Suprapubic skin (tissue), 4 donors: ENCODE results near the gene TMEM132D. TPM values are rescaled to one million over a fixed set of nuclear protein-coding genes. Genes with fewer than 3 reads are reported as not detected.

ENCODE experiments used
- DNase-seq, 2 donors: peaks; one replicate each; pipeline ENCODE4 v3.0.0-alpha.2; 2019; ENCODE audit warnings: low spot score in 2 of 2
- H3K27ac ChIP-seq: fragments of 200-600 bp; sonication (generic); one replicate; pipeline ENCODE4 v1.5.1; 2019
- H3K27me3 ChIP-seq: fragments of 200-600 bp; sonication (generic); one replicate; pipeline ENCODE4 v1.5.1; 2019
- H3K36me3 ChIP-seq: fragments of 200-600 bp; sonication (generic); one replicate; pipeline ENCODE4 v1.5.1; 2019
- H3K4me1 ChIP-seq: fragments of 200-600 bp; sonication (generic); one replicate; pipeline ENCODE4 v1.5.1; 2019
- H3K4me3 ChIP-seq: fragments of 200-600 bp; sonication (generic); one replicate; pipeline ENCODE4 v1.5.1; 2019; ENCODE audit warnings: mild to moderate bottlenecking
- H3K9me3 ChIP-seq: fragments of 200-600 bp; sonication (generic); one replicate; pipeline ENCODE4 v1.5.1; 2019
- CTCF ChIP-seq, 2 donors: fragments of 200-600 bp in 1 of 2; fragments of 450-650 bp in 1 of 2; sonication (generic) in 1 of 2; IDR thresholded peaks; one replicate each; pipeline ENCODE4 v1.5.1; 2016 to 2019; ENCODE audit warnings: antibody characterized with exemption in 2 of 2, mild to moderate bottlenecking in 1 of 2, moderate library complexity in 1 of 2
- EP300 ChIP-seq: sonication (generic); formaldehyde crosslinking; IDR thresholded peaks from one replicate; pipeline ENCODE4 v1.6.1; 2017; ENCODE audit warnings: antibody characterized with exemption
- POLR2A ChIP-seq, 2 donors: fragments of 450-650 bp; IDR thresholded peaks; one replicate each; pipeline ENCODE4 v1.6.1; 2017; ENCODE audit warnings: antibody characterized with exemption in 2 of 2, mild to moderate bottlenecking in 2 of 2, moderate library complexity in 2 of 2
- POLR2AphosphoS5 ChIP-seq, 3 donors: sonication (generic); formaldehyde crosslinking; IDR thresholded peaks; one replicate each; pipeline ENCODE4 v1.6.1; 2017; ENCODE audit warnings: antibody characterized with exemption in 3 of 3
- WGBS: methylation state at CpG from one replicate; pipeline ENCODE4 v1.1.5; 2018; 5-methylcytosine and 5-hydroxymethylcytosine counted together
- total RNA-seq, 4 donors: library from RNA; depleted of rRNA; stranded (reverse); fragments of >200 nt; gene quantifications; one replicate each; pipeline ENCODE4 v1.1.0, GENCODE V29; 2016

Gene TMEM132D
- total RNA-seq, 4 donors from 2014 or later = 0.10 to 0.64 TPM; not detected in 2

DNA sequence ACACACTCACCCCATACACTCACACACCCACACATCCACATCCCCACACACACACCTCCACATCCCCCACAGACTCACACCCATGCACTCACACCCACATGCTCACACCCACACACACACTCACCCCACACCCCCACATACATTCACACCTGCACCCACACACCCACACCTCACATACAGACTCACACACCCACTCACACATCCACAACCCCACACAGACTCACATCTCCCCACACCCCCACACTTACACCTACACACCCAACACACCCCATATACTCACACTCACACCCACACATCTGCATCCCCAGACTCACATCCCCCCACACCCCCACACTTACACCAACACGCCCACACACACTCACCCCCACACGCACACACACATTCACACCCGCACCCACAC is 878.8 kb downstream of the TMEM132D start:
- no peaks in the 10 kb centered on the region for H3K36me3 ChIP-seq
- no peak overlapping the region for H3K4me3 ChIP-seq
- DNase-seq = no peak
- no peak overlapping the region for H3K27ac ChIP-seq
- no peak for TF ChIP-seq CTCF (IDR thresholded peaks at IDR 0.05)
- no peak for TF ChIP-seq POLR2A (IDR thresholded peaks at IDR 0.05)
- TF ChIP-seq EP300 = no peak
- no peak for TF ChIP-seq POLR2AphosphoS5 (IDR thresholded peaks at IDR 0.05)
- no peaks in the 10 kb centered on the region for H3K9me3 ChIP-seq
- 97% methylated on average over 3 of the region's 3 CpGs for WGBS
- H3K27me3 ChIP-seq = no peaks in the 10 kb centered on the region
- no peaks in the 10 kb centered on the region for H3K4me1 ChIP-seq
